HG02623 (cell line): Measurements from ENCODE around the gene CNTNAP2.

Experiments used
- ATAC-seq: cut with Tn5 transposase; IDR thresholded peaks from one replicate; pipeline ENCODE4 v1.9.1; 2021; ENCODE audit warnings: moderate library complexity; ENCODE audit not compliant: unreplicated experiment

CNTNAP2 gene

GRCh38 chr7:148108381-148108780 is 1991.8 kb downstream of the CNTNAP2 start:
- ATAC-seq: no peak

- ATAC-seq: no peak
Observed at GRCh38 chr7:148110097-148110868, 1993.7 kb downstream of the CNTNAP2 start.

- ATAC-seq: no peak
Observed at GRCh38 chr7:148114804-148115203, 1998.2 kb downstream of the CNTNAP2 start.

GRCh38 chr7:148115308-148115707 is 1998.7 kb downstream of the CNTNAP2 start:
- no peak for ATAC-seq

- no peak for ATAC-seq
Observed at GRCh38 chr7:148116195-148116594, 1999.6 kb downstream of the CNTNAP2 start.

GRCh38 chr7:148116829-148117403 is 2000.3 kb downstream of the CNTNAP2 start:
- no peak for ATAC-seq

GRCh38 chr7:148118371-148118770 is 2001.8 kb downstream of the CNTNAP2 start:
- no peak for ATAC-seq

- ATAC-seq: no peak
Observed at GRCh38 chr7:148121401-148121800, 2004.8 kb downstream of the CNTNAP2 start.

- no peak for ATAC-seq
Observed at GRCh38 chr7:148121847-148122246, 2005.2 kb downstream of the CNTNAP2 start.

- ATAC-seq: no peak
Observed at GRCh38 chr7:148124477-148124876, 2007.9 kb downstream of the CNTNAP2 start.

- ATAC-seq: no peak
Observed at GRCh38 chr7:148127374-148127773, 2010.8 kb downstream of the CNTNAP2 start.

- no peak for ATAC-seq
Observed at GRCh38 chr7:148129023-148129422, 2012.4 kb downstream of the CNTNAP2 start.

GRCh38 chr7:148135116-148135515 is 2018.5 kb downstream of the CNTNAP2 start:
- no peak for ATAC-seq

GRCh38 chr7:148135997-148136396 is 2019.4 kb downstream of the CNTNAP2 start:
- no peak for ATAC-seq

- no peak for ATAC-seq
Observed at GRCh38 chr7:148142660-148143248, 2026.2 kb downstream of the CNTNAP2 start.

GRCh38 chr7:148144827-148145226 is 2028.2 kb downstream of the CNTNAP2 start:
- ATAC-seq: no peak

- ATAC-seq: no peak
Observed at GRCh38 chr7:148146346-148146745, 2029.7 kb downstream of the CNTNAP2 start.

GRCh38 chr7:148147438-148147837 is 2030.8 kb downstream of the CNTNAP2 start:
- no peak for ATAC-seq

- no peak for ATAC-seq
Observed at GRCh38 chr7:148148456-148148855, 2031.9 kb downstream of the CNTNAP2 start.

- ATAC-seq: no peak
Observed at GRCh38 chr7:148149730-148150129, 2033.1 kb downstream of the CNTNAP2 start.

- no peak for ATAC-seq
Observed at GRCh38 chr7:148151778-148152177, 2035.2 kb downstream of the CNTNAP2 start.

GRCh38 chr7:148153616-148154284 is 2037.1 kb downstream of the CNTNAP2 start:
- ATAC-seq: no peak
